ENCODE data around the gene FRMD3. TPM values are rescaled to one million over a fixed set of nuclear protein-coding genes. Genes with fewer than 3 reads are reported as not detected.
A peak's percentile ranks its signal among the peaks of the same experiment; 100 is the strongest.

The FRMD3 gene
- total RNA-seq, 2 donors from 2014 or later = 0.43 to 0.59 TPM

GRCh38 chr9:83512621-83513020 lies 25.6 kb downstream of the FRMD3 start:
- Mint-ChIP-seq H3K9me3 (no peaks in the 10 kb centered on the region), H3K4me3 (no peak overlapping the region), H3K27ac (no peak overlapping the region), H3K4me1 (ENCODE audit: low read depth in 2 of 2) (peaks cover 14 to 22% of the 10 kb centered on the region in 2 donors), H3K36me3 (peaks cover 1% of the 10 kb centered on the region), H3K27me3 (peaks cover 13 to 28% of the 10 kb centered on the region in 2 donors)
- ATAC-seq (no peak), DNase-seq (ENCODE audit: low spot score) (no peak)

DNA sequence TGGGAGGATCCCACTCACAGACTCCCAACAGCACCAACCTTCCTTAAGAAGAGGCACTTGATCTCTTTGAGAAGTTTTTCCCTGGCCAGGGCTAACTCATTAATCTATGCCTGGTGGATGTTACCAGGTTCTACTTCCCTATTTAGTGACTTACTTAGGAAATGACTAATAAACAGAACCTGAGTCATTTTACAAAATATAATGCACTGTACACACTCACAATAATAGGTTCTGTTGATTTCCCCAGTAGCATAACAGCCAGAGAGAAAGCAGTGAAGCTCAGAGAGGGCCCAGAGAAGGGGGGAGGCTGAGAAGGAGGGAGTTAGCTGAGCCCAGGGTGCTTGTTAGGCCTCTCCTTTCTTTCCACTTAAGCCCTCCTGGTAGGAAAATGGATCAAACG lies 27.1 kb downstream of the FRMD3 start:
- no peak overlapping the region for H3K27ac Mint-ChIP-seq

GRCh38 chr9:83509402-83509801 lies 28.8 kb downstream of the FRMD3 start:
- Mint-ChIP-seq H3K9me3 (no peaks in the 10 kb centered on the region), H3K27me3 (peaks cover 0 to under 1% of the 10 kb centered on the region in 2 donors), H3K4me3 (no peak overlapping the region), H3K4me1 (ENCODE audit: low read depth in 2 of 2) (peaks cover 14 to 22% of the 10 kb centered on the region in 2 donors), H3K27ac (no peak overlapping the region), H3K36me3 (no peaks in the 10 kb centered on the region)
- ATAC-seq (no peak), DNase-seq (ENCODE audit: low spot score) (no peak)

More for the DNA sequence above, 27.1 kb downstream of the FRMD3 start:
- DNase-seq (ENCODE audit: low spot score) (no peak), ATAC-seq (peak in 1 of 2 donors; percentile 54)
- no peaks in the 10 kb centered on the region for H3K9me3 Mint-ChIP-seq
- H3K27me3 Mint-ChIP-seq = peaks cover 4 to 12% of the 10 kb centered on the region in 2 donors
- peaks cover 14 to 22% of the 10 kb centered on the region in 2 donors for H3K4me1 Mint-ChIP-seq (ENCODE audit: low read depth in 2 of 2)
- H3K36me3 Mint-ChIP-seq = no peaks in the 10 kb centered on the region
- H3K4me3 Mint-ChIP-seq = no peak overlapping the region

DNA sequence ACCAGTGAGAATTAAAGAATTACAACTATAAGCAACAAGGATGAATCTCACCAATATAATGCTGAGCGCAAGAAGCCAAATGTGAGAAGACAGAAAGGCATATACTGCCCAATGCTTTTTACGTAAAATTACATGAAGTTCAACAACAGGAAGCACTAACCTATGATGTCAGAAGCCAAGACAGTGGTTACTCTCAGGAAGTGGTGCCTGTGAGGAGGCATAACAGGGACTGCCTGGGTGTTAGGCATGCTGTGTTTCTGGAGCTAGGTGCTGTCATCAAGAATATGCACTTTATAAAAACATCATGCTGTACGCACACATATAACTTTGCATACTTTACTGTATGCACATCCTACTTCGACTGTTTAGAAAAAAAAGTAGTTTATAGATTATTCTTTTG lies 30.1 kb downstream of the FRMD3 start:
- Mint-ChIP-seq H3K4me1 (ENCODE audit: low read depth in 2 of 2) (peaks cover 14 to 22% of the 10 kb centered on the region in 2 donors), H3K27me3 (no peaks in the 10 kb centered on the region), H3K9me3 (no peaks in the 10 kb centered on the region), H3K4me3 (no peak overlapping the region), H3K27ac (peak overlapping the region in 1 of 2 donors; percentile 70), H3K36me3 (no peaks in the 10 kb centered on the region)
- ATAC-seq (peak in 1 of 2 donors; percentile 44), DNase-seq (ENCODE audit: low spot score) (no peak)

DNA sequence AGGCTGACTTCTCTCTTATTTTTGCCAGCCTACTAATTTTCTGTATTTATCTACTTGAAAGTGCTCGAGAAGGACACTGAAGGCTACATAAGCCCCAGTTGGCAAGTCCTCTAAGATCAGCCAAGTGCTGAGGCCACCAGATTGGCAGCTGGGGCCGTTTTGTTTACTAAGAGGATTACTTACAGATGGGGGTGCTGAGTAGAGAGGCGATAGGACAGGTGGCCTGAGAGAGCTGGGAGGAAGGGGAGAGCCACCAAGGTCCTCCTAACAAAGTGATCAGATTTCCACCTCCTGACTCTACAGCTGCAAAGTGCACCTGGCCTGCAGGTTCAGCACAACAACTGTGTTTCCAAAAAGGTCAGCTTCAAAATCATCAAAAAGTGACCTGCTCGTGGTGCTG lies 32.9 kb downstream of the FRMD3 start:
- Mint-ChIP-seq H3K27me3 (no peaks in the 10 kb centered on the region), H3K4me3 (no peak overlapping the region), H3K27ac (no peak overlapping the region), H3K9me3 (no peaks in the 10 kb centered on the region), H3K4me1 (ENCODE audit: low read depth in 2 of 2) (peaks cover 14 to 22% of the 10 kb centered on the region in 2 donors), H3K36me3 (no peaks in the 10 kb centered on the region)
- ATAC-seq = no peak
- no peak for DNase-seq (ENCODE audit: low spot score)

- no peaks in the 10 kb centered on the region for H3K36me3 Mint-ChIP-seq
- no peak for ATAC-seq
- H3K4me3 Mint-ChIP-seq = no peak overlapping the region
- DNase-seq (ENCODE audit: low spot score) = no peak
- no peak overlapping the region for H3K27ac Mint-ChIP-seq
- no peaks in the 10 kb centered on the region for H3K9me3 Mint-ChIP-seq
- H3K27me3 Mint-ChIP-seq = peaks cover 0 to 2% of the 10 kb centered on the region in 2 donors
- H3K4me1 Mint-ChIP-seq (ENCODE audit: low read depth in 2 of 2) = peaks cover 9 to 12% of the 10 kb centered on the region in 2 donors
Observed at GRCh38 chr9:83503866-83504265, 34.3 kb downstream of the FRMD3 start.

GRCh38 chr9:83501565-83501964 lies 36.6 kb downstream of the FRMD3 start:
- Mint-ChIP-seq H3K27ac (no peak overlapping the region), H3K9me3 (no peaks in the 10 kb centered on the region), H3K27me3 (peaks cover 0 to 3% of the 10 kb centered on the region in 2 donors), H3K4me3 (no peak overlapping the region), H3K36me3 (no peaks in the 10 kb centered on the region), H3K4me1 (ENCODE audit: low read depth in 2 of 2) (no peaks in the 10 kb centered on the region)
- no peak for DNase-seq (ENCODE audit: low spot score)
- no peak for ATAC-seq

DNA sequence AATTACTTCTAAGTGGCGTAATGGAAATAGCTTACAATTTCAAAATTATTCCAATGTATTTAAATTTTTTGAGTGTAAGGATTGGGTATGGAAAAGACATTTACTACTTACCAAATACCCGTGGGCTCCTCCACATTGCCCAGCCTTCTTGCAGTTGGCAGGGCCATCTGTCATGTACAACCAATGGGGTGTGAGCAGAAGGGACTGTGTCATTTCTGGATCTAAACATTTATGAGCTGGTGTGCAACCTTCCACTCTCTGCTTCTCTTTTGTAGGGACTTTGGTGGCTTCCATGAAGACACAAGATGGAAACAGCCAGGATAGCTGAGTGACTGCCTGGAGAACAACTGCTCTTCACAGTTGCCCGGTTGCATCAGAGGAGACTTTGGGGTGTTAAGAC lies 40.8 kb downstream of the FRMD3 start:
- ATAC-seq = no peak
- H3K36me3 Mint-ChIP-seq = no peaks in the 10 kb centered on the region
- no peak overlapping the region for H3K4me3 Mint-ChIP-seq
- no peak overlapping the region for H3K27ac Mint-ChIP-seq
- peaks cover 8 to 9% of the 10 kb centered on the region in 2 donors for H3K27me3 Mint-ChIP-seq
- H3K4me1 Mint-ChIP-seq (ENCODE audit: low read depth in 2 of 2) = no peaks in the 10 kb centered on the region
- no peak for DNase-seq (ENCODE audit: low spot score)
- no peaks in the 10 kb centered on the region for H3K9me3 Mint-ChIP-seq

- Mint-ChIP-seq H3K27me3 (peaks cover 15% of the 10 kb centered on the region in 2 donors), H3K9me3 (no peaks in the 10 kb centered on the region), H3K27ac (no peak overlapping the region), H3K36me3 (no peaks in the 10 kb centered on the region), H3K4me1 (ENCODE audit: low read depth in 2 of 2) (no peaks in the 10 kb centered on the region), H3K4me3 (no peak overlapping the region)
- DNase-seq (ENCODE audit: low spot score) = no peak
- no peak for ATAC-seq
Observed at GRCh38 chr9:83491995-83492394, 46.2 kb downstream of the FRMD3 start.

GRCh38 chr9:83491413-83491812 lies 46.8 kb downstream of the FRMD3 start:
- no peak overlapping the region for H3K4me3 Mint-ChIP-seq
- H3K36me3 Mint-ChIP-seq = no peaks in the 10 kb centered on the region
- peaks cover 15% of the 10 kb centered on the region in 2 donors for H3K27me3 Mint-ChIP-seq
- H3K9me3 Mint-ChIP-seq = no peaks in the 10 kb centered on the region
- no peak overlapping the region for H3K27ac Mint-ChIP-seq
- DNase-seq (ENCODE audit: low spot score) = no peak
- no peaks in the 10 kb centered on the region for H3K4me1 Mint-ChIP-seq (ENCODE audit: low read depth in 2 of 2)
- ATAC-seq = no peak

DNA sequence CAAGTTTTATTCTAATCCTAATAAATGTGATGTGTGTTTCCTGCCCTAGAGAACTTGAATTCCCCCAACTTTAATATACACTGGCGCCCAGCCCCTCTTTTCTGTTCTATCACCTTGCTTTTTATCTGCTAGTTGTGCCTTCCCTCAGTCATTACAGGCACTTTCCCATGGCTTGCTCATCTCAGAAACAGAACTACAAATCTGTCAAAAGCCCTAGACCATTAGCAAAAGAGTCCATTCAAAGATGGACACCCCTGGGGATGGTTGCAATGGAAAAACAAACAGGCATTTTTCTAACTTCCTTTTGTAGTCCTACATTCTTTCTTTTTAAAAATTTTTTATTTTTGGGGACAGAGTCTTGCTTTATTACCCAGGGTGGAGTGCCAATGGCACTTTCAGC lies 48.2 kb downstream of the FRMD3 start:
- H3K9me3 Mint-ChIP-seq = no peaks in the 10 kb centered on the region
- no peaks in the 10 kb centered on the region for H3K4me1 Mint-ChIP-seq (ENCODE audit: low read depth in 2 of 2)
- ATAC-seq = no peak
- H3K4me3 Mint-ChIP-seq = no peak overlapping the region
- no peak overlapping the region for H3K27ac Mint-ChIP-seq
- peaks cover 9 to 11% of the 10 kb centered on the region in 2 donors for H3K27me3 Mint-ChIP-seq
- no peaks in the 10 kb centered on the region for H3K36me3 Mint-ChIP-seq
- DNase-seq (ENCODE audit: low spot score) = no peak

- no peak overlapping the region for H3K27ac Mint-ChIP-seq
- peaks cover 8 to 15% of the 10 kb centered on the region in 2 donors for H3K27me3 Mint-ChIP-seq
- no peak for DNase-seq (ENCODE audit: low spot score)
- peaks cover 2% of the 10 kb centered on the region for H3K36me3 Mint-ChIP-seq
- ATAC-seq = no peak
- H3K4me1 Mint-ChIP-seq (ENCODE audit: low read depth in 2 of 2) = no peaks in the 10 kb centered on the region
- H3K9me3 Mint-ChIP-seq = no peaks in the 10 kb centered on the region
- no peak overlapping the region for H3K4me3 Mint-ChIP-seq
Observed at GRCh38 chr9:83484990-83485389, 53.2 kb downstream of the FRMD3 start.

DNA sequence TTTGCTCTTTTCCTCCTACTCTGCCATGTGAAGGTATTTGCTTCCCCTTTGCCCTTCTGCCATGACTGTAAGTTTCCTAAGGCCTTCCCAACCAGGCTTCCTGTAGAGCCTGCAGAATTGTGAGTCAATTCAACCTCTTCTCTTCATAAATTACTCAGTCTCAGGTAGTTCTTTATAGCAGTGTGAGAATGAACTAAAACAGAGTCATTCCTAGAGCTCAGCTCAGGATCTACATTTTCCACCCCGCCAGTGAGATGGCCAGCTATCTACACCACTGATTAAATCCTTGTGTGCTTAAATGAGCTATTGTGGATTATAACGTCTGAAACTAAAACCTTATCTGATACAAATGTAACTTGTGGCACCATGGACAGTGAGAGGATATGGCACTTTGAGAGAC lies 55.0 kb downstream of the FRMD3 start:
- H3K27me3 Mint-ChIP-seq = peaks cover 11 to 15% of the 10 kb centered on the region in 2 donors
- DNase-seq (ENCODE audit: low spot score) = no peak
- no peak for ATAC-seq
- no peak overlapping the region for H3K27ac Mint-ChIP-seq
- no peaks in the 10 kb centered on the region for H3K4me1 Mint-ChIP-seq (ENCODE audit: low read depth in 2 of 2)
- no peak overlapping the region for H3K4me3 Mint-ChIP-seq
- H3K9me3 Mint-ChIP-seq = peaks cover 4% of the 10 kb centered on the region
- peaks cover 11% of the 10 kb centered on the region for H3K36me3 Mint-ChIP-seq

DNA sequence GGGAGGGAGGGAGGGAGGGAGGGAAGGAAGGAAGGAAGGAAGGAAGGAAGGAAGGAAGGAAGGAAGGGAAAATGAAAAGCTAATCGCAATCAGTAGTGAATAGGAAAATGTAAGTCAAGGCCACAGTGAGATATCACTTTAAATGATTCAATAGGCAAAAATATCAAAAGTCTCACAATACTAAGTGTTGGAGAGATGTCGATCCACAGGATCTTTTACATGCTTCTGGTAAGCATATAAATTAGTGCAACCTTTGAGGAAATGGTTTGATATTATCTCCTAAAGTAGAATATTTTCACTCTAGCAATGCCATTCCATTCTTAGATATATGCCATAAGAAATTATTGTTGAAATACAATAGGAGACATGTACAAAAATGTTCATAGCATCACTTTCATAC lies 58.4 kb downstream of the FRMD3 start:
- Mint-ChIP-seq H3K4me1 (ENCODE audit: low read depth in 2 of 2) (no peaks in the 10 kb centered on the region), H3K4me3 (no peak overlapping the region), H3K9me3 (peaks cover 4% of the 10 kb centered on the region), H3K36me3 (peaks cover 11% of the 10 kb centered on the region), H3K27me3 (peaks cover 8% of the 10 kb centered on the region in 2 donors), H3K27ac (no peak overlapping the region)
- ATAC-seq = no peak
- DNase-seq (ENCODE audit: low spot score) = no peak

DNA sequence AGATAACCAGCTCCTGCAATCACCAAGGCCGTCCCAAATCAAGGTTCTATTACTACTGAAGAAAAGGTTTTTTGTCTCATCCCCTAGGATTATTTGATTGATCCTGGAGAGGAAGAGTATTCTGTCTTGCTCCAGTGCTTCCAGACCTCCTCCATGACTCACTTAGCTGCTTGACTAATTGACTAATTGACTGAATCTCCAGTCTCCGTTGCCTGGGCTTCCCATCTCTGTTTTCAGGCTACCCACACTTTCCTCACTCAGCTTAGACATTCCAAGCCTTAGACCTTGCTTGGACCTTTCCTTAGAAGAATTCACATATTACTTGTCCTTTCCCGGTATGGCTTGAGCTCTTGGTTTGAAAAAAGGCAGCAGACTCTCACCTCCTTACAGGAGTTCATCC lies 60.6 kb downstream of the FRMD3 start:
- no peak for ATAC-seq
- Mint-ChIP-seq H3K27ac (no peak overlapping the region), H3K4me3 (no peak overlapping the region), H3K9me3 (peaks cover 8% of the 10 kb centered on the region), H3K4me1 (ENCODE audit: low read depth in 2 of 2) (peaks cover 12 to 15% of the 10 kb centered on the region in 2 donors), H3K36me3 (peaks cover 11% of the 10 kb centered on the region), H3K27me3 (peaks cover 2 to 8% of the 10 kb centered on the region in 2 donors)
- DNase-seq (ENCODE audit: low spot score) = no peak

All from natural killer cell treated with Interleukin-12 subunit alpha and Interleukin-12 subunit beta and Interleukin-15 and Interleukin-18, amount 100 ng/mL, for 72 hours (primary cell).